Limb (tissue), 2 donors: ENCODE data around the gene MTHFD2L.
"Not testable (repeated sequence)": the region's sequence is repeated elsewhere in the genome, so short reads cannot be mapped to it uniquely, and the experiment has no call there.

Experiments
- DNase-seq, 2 donors: peaks; one replicate each; pipeline ENCODE4 v3.0.0-alpha.2; 2016; ENCODE audit errors: extremely low spot score in 2 of 2

The MTHFD2L gene

GRCh38 chr4:74157561-74158465 lies at the start of gene MTHFD2L:
Gene MTHFD2L, plus strand, starts transcription at chr4:74158118. Its CDS starts 21 bp downstream, at chr4:74158139.
- DNase-seq = peak; percentile 92 to 93

- no peak for DNase-seq
These were observed 49.3 kb upstream of the MTHFD2L start for GRCh38 chr4:74108457-74109115.

- peak in 1 of 2 donors; percentile 27 for DNase-seq
These were observed 48.6 kb upstream of the MTHFD2L start for GRCh38 chr4:74109116-74109869.

GRCh38 chr4:74109870-74110605 lies 47.9 kb upstream of the MTHFD2L start:
- no peak for DNase-seq

GRCh38 chr4:74110670-74111069 lies 47.2 kb upstream of the MTHFD2L start:
- DNase-seq = no peak

GRCh38 chr4:74111306-74111975 lies 46.5 kb upstream of the MTHFD2L start:
- DNase-seq = no peak

GRCh38 chr4:74111990-74112389 lies 45.9 kb upstream of the MTHFD2L start:
- no peak for DNase-seq

GRCh38 chr4:74112399-74113105 lies 45.4 kb upstream of the MTHFD2L start:
- DNase-seq = no peak

GRCh38 chr4:74114234-74114633 lies 43.7 kb upstream of the MTHFD2L start:
- DNase-seq = no peak

GRCh38 chr4:74117024-74117534 lies 40.8 kb upstream of the MTHFD2L start:
- peak; percentile 42 to 73 for DNase-seq

- DNase-seq = no peak
These were observed 39.1 kb upstream of the MTHFD2L start for GRCh38 chr4:74118600-74119338.

GRCh38 chr4:74120086-74120485 lies 37.8 kb upstream of the MTHFD2L start:
- DNase-seq = no peak

- no peak for DNase-seq
These were observed 36.0 kb upstream of the MTHFD2L start for GRCh38 chr4:74121643-74122579.

- DNase-seq = no peak
These were observed 34.7 kb upstream of the MTHFD2L start for GRCh38 chr4:74123065-74123728.

GRCh38 chr4:74125029-74125428 lies 32.9 kb upstream of the MTHFD2L start:
- no peak for DNase-seq

- DNase-seq = no peak
These were observed 30.2 kb upstream of the MTHFD2L start for GRCh38 chr4:74127745-74128144.

- DNase-seq = not testable (repeated sequence)
These were observed 27.1 kb upstream of the MTHFD2L start for GRCh38 chr4:74130843-74131242.
